ENCODE data around the gene TEX13A. TPM values are rescaled to one million over a fixed set of nuclear protein-coding genes. Genes with fewer than 3 reads are reported as not detected.
A peak's percentile ranks its signal among the peaks of the same experiment; 100 is the strongest.

The TEX13A gene
- total RNA-seq, 1 donor = not detected

GRCh38 chrX:105219454-105220401, 766 bp downstream of the TEX13A start:
- no peak for DNase-seq (ENCODE audit: low read depth)
- TF ChIP-seq CTCF (IDR thresholded peaks at IDR 0.05; ENCODE audit: insufficient read depth, low read depth, low read length) = no peak
- no peak overlapping the region for H3K4me3 ChIP-seq (ENCODE audit: low read depth, low read length)

GRCh38 chrX:105211066-105211575, 9.4 kb downstream of the TEX13A start:
- no peak for TF ChIP-seq CTCF (IDR thresholded peaks at IDR 0.05; ENCODE audit: insufficient read depth, low read depth, low read length)
- DNase-seq (ENCODE audit: low read depth) = no peak
- H3K4me3 ChIP-seq (ENCODE audit: low read depth, low read length) = no peak overlapping the region

DNA sequence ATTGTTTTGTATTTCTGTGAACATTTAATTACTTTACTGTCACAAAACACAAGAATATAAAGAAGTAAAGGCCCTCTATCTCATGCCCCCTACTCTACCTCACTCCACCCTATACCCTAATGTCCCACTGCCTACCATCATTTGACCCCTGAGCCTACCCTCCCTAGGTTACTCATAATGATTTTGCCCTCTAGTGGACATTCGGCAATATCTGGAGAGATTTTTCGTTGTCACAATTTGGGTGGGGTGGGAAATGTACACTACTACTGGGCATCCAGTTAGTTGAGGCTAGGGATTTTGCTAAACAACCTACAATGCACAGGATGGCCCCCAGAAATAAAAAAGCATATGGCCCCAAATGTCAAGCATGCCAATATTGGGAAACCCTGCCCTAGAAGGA, 10.2 kb downstream of the TEX13A start:
- no peak overlapping the region for H3K4me3 ChIP-seq (ENCODE audit: low read depth, low read length)
- TF ChIP-seq CTCF (IDR thresholded peaks at IDR 0.05; ENCODE audit: insufficient read depth, low read depth, low read length) = peak; percentile 16
- DNase-seq (ENCODE audit: low read depth) = no peak

DNA sequence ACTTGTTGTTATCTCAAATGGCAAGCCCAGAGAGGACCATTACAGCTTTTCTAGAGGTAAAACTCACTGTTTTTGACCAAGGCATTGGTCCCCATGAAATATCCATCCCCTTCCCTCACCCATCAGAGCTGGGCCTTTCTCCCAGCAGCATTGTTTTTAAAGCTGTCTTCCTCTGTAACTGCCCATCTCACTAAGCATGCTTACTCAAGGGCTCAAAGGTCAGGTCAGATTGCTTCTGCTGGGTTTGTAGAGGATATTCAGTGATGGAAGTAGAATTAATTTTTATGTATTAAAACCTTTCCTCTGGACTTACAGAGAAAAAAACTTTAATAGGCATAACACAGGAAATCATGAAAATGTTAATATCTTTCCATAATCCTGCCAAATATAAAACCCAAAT, 11.1 kb downstream of the TEX13A start:
- TF ChIP-seq CTCF (IDR thresholded peaks at IDR 0.05; ENCODE audit: insufficient read depth, low read depth, low read length) = no peak
- no peak for DNase-seq (ENCODE audit: low read depth)
- no peak overlapping the region for H3K4me3 ChIP-seq (ENCODE audit: low read depth, low read length)

GRCh38 chrX:105191878-105192277, 28.6 kb downstream of the TEX13A start:
- DNase-seq (ENCODE audit: low read depth) = peak; percentile 0
- peak; percentile 44 for TF ChIP-seq CTCF (IDR thresholded peaks at IDR 0.05; ENCODE audit: insufficient read depth, low read depth, low read length)

DNA sequence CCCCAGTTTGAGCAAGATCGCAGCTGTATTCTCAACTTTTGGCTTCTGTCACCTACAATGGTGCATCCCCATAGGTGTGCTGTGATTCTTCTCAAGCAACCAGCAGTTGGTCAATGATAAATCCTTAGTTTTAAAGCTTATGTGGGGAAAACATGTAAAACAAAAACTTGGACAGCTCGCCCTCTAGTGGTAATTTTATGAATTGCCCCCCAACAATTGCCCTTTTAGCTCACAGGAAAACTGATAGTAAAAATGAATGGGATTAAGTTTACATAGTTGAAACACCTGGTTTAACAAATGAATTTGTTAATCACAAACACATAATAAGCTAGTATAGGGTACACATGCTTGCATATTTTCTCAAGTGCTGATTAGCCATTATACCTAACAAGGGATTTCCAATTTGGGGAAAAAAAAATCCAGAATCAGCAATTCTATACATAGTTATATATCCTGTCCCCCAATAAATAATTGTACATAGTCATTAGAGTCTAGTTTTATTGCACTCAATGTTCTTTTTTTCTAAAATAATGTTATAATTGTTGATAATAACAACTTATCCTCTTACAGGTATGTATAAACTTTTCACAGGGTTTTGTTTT, 30.1 kb downstream of the TEX13A start:
- TF ChIP-seq CTCF (IDR thresholded peaks at IDR 0.05; ENCODE audit: insufficient read depth, low read depth, low read length) = peak; percentile 65
- DNase-seq (ENCODE audit: low read depth) = peak; percentile 32
- no peak overlapping the region for H3K4me3 ChIP-seq (ENCODE audit: low read depth, low read length)

More at GRCh38 chrX:105191878-105192277, 28.6 kb downstream of the TEX13A start:
- no peak overlapping the region for H3K4me3 ChIP-seq (ENCODE audit: low read depth, low read length)

Data from fibroblast of villous mesenchyme (primary cell).